Adrenal gland (tissue), 12 donors: ENCODE results near the gene SERPINB3. TPM values are rescaled to one million over a fixed set of nuclear protein-coding genes. Genes with fewer than 3 reads are reported as not detected.

ENCODE experiments used
- DNase-seq, 7 donors: peaks; one replicate each; pipeline ENCODE4 v3.0.0-alpha.2; 2019 to 2020
- H3K27ac ChIP-seq, 5 donors: fragments of 200-600 bp; sonication (generic) in 4 of 5; 1 replicate in 3 of 5; 2 replicates in 2 of 5; pipeline versions ENCODE4 v1.5.1 to v1.8.0; 2016 to 2020; ENCODE audit warnings: mild to moderate bottlenecking in 1 of 5
- H3K27me3 ChIP-seq: fragments of 200-600 bp; 2 replicates; pipeline ENCODE4 v1.8.0; 2021
- H3K36me3 ChIP-seq, 2 donors: fragments of 200-600 bp; replicated peaks in 1 of 2; 1 replicate in 1 of 2; 2 replicates in 1 of 2; pipeline versions ENCODE4 v1.5.1 to v1.8.0; 2018 to 2022
- H3K4me1 ChIP-seq, 2 donors: fragments of 200-600 bp; replicated peaks in 1 of 2; 1 replicate in 1 of 2; 2 replicates in 1 of 2; pipeline versions ENCODE4 v1.5.1 to v1.8.0; 2018 to 2021
- H3K4me3 ChIP-seq, 4 donors: fragments of 200-600 bp; sonication (generic) in 3 of 4; one replicate each; pipeline ENCODE4 v1.5.1; 2016 to 2018
- H3K9me3 ChIP-seq, 3 donors: fragments of 200-600 bp; sonication (generic) in 1 of 3; replicated peaks in 1 of 3; 1 replicate in 2 of 3; 2 replicates in 1 of 3; pipeline versions ENCODE4 v1.5.1 to v1.8.0; 2016 to 2021
- POLR2A ChIP-seq, 2 donors: fragments of 450-650 bp; IDR thresholded peaks; one replicate each; pipeline ENCODE4 v1.6.1; 2017; ENCODE audit warnings: antibody characterized with exemption in 2 of 2, mild to moderate bottlenecking in 2 of 2, moderate library complexity in 1 of 2
- WGBS, 4 donors: extraction: QIAGEN DNeasy Blood & Tissue Kit in 2 of 4; methylation state at CpG; one replicate each; pipeline versions ENCODE4 v1.1.5 to v1.1.7; 2013 to 2017; 5-methylcytosine and 5-hydroxymethylcytosine counted together
- intact Hi-C, 2 donors: fragments of 100-400 bp; cut with DNase I; formaldehyde crosslinking; loops; one replicate each; pipeline versions ENCODE4 v1.14.1 to v1.15.0; 2022 to 2023
- polyA plus RNA-seq, 3 donors: library from polyadenylated mRNA; stranded (reverse); fragments of 200-250 nt in 2 of 3; fragments of 350-450 nt in 1 of 3; fragmentation: Illumina TruSeq in 1 of 3; extraction: RNeasy Lipid Tissue Mini Kit (QIAGEN cat#74804) in 1 of 3; gene quantifications; one replicate each; pipeline ENCODE4 v1.2.3, GENCODE V29; 2013 to 2014
- total RNA-seq, 9 donors: library from RNA; depleted of rRNA in 4 of 9; stranded (reverse); fragments of >200 nt in 4 of 9; fragments of 120-200 nt in 1 of 9; fragmentation: NEBNext Ultra II Directional in 1 of 9; extraction: Animal tissue kit (Norgen Biotek cat#: 25700) in 1 of 9; gene quantifications; one replicate each; pipeline versions ENCODE4 v1.1.0 to v1.2.4, GENCODE V29; 2013 to 2023
- TF ChIP-seq, protein P1 (sequence below), 6 experiments: fragments of 450-650 bp in 4 of 6; fragments of 200-600 bp in 2 of 6; sonication (generic) in 1 of 6; IDR thresholded peaks; 1 replicate in 5 of 6; 2 replicates in 1 of 6; pipeline versions ENCODE4 v1.5.1 to v1.8.0; 2016 to 2021; ENCODE audit warnings: antibody characterized with exemption in 6 of 6, mild to moderate bottlenecking in 2 of 6, moderate library complexity in 1 of 6
- donor health status: healthy with polysubstance abuse.
- donor health status: Bipolar disorder and iron deficiency.
- donor health status: DM: yes; HTN: yes; CAD: no.
- donor health status: DM: no; HTN: no; CAD: no.
- donor health status: DM: no; HTN: no; CAD: no.
- donor health status: DM: yes; HTN: yes; CAD: no.

The SERPINB3 gene
- total and polyA plus RNA-seq, 12 donors = 0.34 TPM; not detected in 11

DNA sequence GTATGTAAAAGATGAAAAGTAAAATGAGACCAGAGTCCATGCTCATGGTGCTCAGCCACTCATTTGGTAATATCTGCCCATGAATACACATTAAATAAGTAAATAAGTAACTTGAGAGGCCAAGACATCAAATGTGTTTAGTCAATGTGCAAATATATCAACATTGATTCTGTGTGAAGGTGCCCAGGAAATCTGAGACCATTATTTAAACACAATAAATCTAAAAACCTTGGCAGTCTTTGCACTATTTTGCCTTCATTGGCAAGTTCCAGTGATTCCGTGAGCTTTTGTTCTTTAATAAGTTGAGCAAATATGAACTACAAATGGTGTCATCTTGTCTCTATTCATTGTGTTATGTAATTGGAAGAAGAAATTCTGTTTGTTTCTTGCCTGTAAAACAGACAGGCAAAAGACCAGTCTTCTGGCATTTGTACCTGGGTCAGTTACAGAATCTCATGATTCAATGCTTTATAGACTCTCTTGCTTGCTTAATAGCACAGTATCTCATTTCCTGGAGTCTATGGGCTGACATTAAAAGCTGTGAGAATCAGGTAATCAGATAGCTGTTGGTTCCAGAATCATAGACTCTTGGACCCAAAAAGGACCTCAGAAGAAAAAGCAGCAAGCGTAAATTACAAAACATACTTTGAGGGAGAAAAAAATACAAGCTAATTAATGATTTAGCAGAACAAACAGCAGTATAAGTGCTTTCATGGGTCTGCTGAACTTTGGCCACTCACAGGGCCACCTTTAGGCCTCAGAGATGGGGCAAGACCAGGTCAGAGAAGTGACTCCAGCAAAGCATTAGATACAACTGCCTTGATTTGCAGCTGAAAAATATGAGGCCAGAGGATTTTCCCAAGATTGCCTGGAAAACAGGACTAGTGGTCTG lies 20.0 kb upstream of the SERPINB3 start:
- 68 to 86% (median 81%) methylated on average over 2 of the region's 2 CpGs for WGBS, 4 donors
- Histone ChIP-seq H3K27me3 (no peaks in the 10 kb centered on the region), H3K4me3 (no peak overlapping the region), H3K9me3 (no peaks in the 10 kb centered on the region), H3K27ac (no peak overlapping the region), H3K36me3 (no peaks in the 10 kb centered on the region), H3K4me1 (no peaks in the 10 kb centered on the region)
- no peak for DNase-seq
- intact Hi-C loops = no loop called here
- TF ChIP-seq POLR2A (IDR thresholded peaks at IDR 0.05) = no peak
- TF ChIP-seq, protein P1, sequence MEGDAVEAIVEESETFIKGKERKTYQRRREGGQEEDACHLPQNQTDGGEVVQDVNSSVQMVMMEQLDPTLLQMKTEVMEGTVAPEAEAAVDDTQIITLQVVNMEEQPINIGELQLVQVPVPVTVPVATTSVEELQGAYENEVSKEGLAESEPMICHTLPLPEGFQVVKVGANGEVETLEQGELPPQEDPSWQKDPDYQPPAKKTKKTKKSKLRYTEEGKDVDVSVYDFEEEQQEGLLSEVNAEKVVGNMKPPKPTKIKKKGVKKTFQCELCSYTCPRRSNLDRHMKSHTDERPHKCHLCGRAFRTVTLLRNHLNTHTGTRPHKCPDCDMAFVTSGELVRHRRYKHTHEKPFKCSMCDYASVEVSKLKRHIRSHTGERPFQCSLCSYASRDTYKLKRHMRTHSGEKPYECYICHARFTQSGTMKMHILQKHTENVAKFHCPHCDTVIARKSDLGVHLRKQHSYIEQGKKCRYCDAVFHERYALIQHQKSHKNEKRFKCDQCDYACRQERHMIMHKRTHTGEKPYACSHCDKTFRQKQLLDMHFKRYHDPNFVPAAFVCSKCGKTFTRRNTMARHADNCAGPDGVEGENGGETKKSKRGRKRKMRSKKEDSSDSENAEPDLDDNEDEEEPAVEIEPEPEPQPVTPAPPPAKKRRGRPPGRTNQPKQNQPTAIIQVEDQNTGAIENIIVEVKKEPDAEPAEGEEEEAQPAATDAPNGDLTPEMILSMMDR (IDR thresholded peaks at IDR 0.05) = no peak

DNA sequence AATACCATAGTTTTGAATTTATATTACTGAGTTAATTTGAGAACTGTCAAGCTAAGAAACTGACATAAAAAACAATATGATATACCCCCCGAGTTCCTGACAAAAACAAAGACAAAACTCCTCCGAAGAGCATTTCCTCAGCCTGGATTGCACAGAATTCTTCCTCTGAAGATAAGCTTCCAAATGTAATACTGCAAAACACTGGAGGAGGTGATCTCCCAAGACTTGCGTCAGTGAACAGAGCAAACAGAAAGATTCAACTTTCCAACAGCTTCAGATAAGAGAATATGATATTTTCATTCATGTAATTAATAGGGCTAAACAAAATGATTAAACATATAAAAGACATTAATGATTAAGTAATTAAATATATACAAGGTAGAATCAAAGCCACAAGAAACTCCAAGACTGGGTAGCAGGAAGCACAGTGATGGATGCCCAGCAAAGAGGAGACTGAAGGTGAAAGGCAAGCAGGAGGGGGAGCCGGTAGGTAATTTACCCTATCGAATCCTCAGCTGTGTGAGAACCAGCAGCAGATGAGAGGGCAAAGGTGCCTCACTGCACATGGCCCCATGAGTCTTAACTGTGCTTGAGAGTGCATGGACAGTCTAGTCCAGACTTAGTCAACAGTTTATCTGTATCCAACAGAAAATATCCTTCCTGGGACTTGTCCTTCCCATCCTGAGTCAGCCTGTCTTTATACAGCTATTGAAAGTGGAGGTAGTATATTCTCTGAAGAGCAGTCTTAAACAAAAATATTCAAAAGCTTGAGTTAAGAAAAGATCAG lies 18.3 kb upstream of the SERPINB3 start:
- Histone ChIP-seq H3K4me1 (no peaks in the 10 kb centered on the region), H3K4me3 (no peak overlapping the region), H3K9me3 (no peaks in the 10 kb centered on the region), H3K36me3 (no peaks in the 10 kb centered on the region), H3K27ac (no peak overlapping the region), H3K27me3 (no peaks in the 10 kb centered on the region)
- WGBS, 4 donors = 58 to 70% (median 61%) methylated on average over 5 of the region's 5 CpGs
- intact Hi-C loops = no loop called here
- no peak for DNase-seq
- TF ChIP-seq POLR2A (IDR thresholded peaks at IDR 0.05) = no peak
- TF ChIP-seq, protein P1 (IDR thresholded peaks at IDR 0.05) = no peak

DNA sequence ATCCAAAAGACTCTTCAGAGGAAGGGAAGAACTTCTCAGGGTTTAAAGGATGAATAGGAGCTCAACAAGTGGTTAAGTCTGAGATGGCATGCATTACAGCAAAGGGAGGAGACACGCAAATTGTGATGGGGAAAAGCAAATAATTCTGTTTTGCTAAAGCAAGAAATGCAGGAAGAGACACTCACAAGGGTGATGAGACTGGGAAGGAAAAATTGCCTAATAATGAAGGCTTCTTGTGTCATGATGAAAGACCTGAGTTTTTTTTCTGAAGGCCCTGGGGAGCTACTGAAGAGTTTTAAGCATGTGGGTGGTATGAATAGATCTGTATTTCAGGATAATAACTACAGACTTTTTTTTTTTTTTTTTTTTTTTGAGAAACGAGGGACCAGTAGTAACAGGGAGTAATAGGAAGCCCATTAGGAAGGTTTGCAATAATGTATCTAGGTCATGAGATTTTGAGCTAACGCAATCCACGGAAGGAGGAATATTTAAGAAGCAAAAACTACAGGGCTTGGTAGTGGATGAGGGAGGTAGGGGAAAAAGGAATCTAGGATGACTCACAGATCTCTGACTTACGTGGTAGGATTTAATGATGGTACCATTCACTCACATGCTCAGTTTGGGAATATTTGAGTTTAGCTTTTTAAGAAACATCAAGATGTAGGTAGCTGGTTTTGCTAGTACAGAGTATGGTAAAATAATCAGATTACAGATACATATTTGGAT lies 16.0 kb upstream of the SERPINB3 start:
- no peak for TF ChIP-seq POLR2A (IDR thresholded peaks at IDR 0.05)
- TF ChIP-seq, protein P1 (IDR thresholded peaks at IDR 0.05) = no peak
- intact Hi-C loops = no loop called here
- no peak for DNase-seq
- H3K27ac ChIP-seq = no peak overlapping the region
- 54 to 62% (median 58%) methylated on average over 5 of the region's 5 CpGs for WGBS, 4 donors
- H3K36me3 ChIP-seq = no peaks in the 10 kb centered on the region
- no peaks in the 10 kb centered on the region for H3K4me1 ChIP-seq
- H3K4me3 ChIP-seq = no peak overlapping the region
- H3K27me3 ChIP-seq = no peaks in the 10 kb centered on the region
- H3K9me3 ChIP-seq = no peaks in the 10 kb centered on the region
